HG03280 (cell line): Measurements from ENCODE around the gene KSR1.

Experiments
- ATAC-seq: cut with Tn5 transposase; IDR thresholded peaks from one replicate; pipeline ENCODE4 v1.9.1; 2021; ENCODE audit warnings: mild to moderate bottlenecking, moderate library complexity; ENCODE audit not compliant: unreplicated experiment

The KSR1 gene

GRCh38 chr17:27547301-27547683 lies 91.0 kb downstream of the KSR1 start:
- ATAC-seq, result no peak

- no peak for ATAC-seq
Measured at GRCh38 chr17:27548369-27548768, 92.1 kb downstream of the KSR1 start.

GRCh38 chr17:27549251-27549893 lies 93.1 kb downstream of the KSR1 start:
- ATAC-seq, result no peak

- ATAC-seq, result no peak
Measured at GRCh38 chr17:27550291-27550930, 94.2 kb downstream of the KSR1 start.

GRCh38 chr17:27550974-27551505 lies 94.8 kb downstream of the KSR1 start:
- no peak for ATAC-seq

- ATAC-seq, result no peak
Measured at GRCh38 chr17:27551701-27552248, 95.5 kb downstream of the KSR1 start.

- ATAC-seq, result no peak
Measured at GRCh38 chr17:27552276-27552732, 96.1 kb downstream of the KSR1 start.

GRCh38 chr17:27553019-27553511 lies 96.8 kb downstream of the KSR1 start:
- ATAC-seq, result no peak

- ATAC-seq, result no peak
Measured at GRCh38 chr17:27554152-27554551, 97.9 kb downstream of the KSR1 start.

- no peak for ATAC-seq
Measured at GRCh38 chr17:27554911-27555310, 98.7 kb downstream of the KSR1 start.

GRCh38 chr17:27555339-27555738 lies 99.1 kb downstream of the KSR1 start:
- ATAC-seq, result no peak

- ATAC-seq, result no peak
Measured at GRCh38 chr17:27558341-27558740, 102.1 kb downstream of the KSR1 start.

GRCh38 chr17:27558842-27559505 lies 102.7 kb downstream of the KSR1 start:
- ATAC-seq, result no peak

GRCh38 chr17:27559506-27560481 lies 103.5 kb downstream of the KSR1 start:
- ATAC-seq, result no peak

- ATAC-seq, result no peak
Measured at GRCh38 chr17:27560668-27561067, 104.4 kb downstream of the KSR1 start.

- no peak for ATAC-seq
Measured at GRCh38 chr17:27562777-27563455, 106.7 kb downstream of the KSR1 start.

GRCh38 chr17:27563532-27563931 lies 107.3 kb downstream of the KSR1 start:
- no peak for ATAC-seq

GRCh38 chr17:27564463-27564862 lies 108.2 kb downstream of the KSR1 start:
- no peak for ATAC-seq

- ATAC-seq, result no peak
Measured at GRCh38 chr17:27565874-27566670, 109.8 kb downstream of the KSR1 start.
